ENCODE data around the gene NRXN3.
A peak's percentile ranks its signal among the peaks of the same experiment; 100 is the strongest.

NRXN3 gene

DNA sequence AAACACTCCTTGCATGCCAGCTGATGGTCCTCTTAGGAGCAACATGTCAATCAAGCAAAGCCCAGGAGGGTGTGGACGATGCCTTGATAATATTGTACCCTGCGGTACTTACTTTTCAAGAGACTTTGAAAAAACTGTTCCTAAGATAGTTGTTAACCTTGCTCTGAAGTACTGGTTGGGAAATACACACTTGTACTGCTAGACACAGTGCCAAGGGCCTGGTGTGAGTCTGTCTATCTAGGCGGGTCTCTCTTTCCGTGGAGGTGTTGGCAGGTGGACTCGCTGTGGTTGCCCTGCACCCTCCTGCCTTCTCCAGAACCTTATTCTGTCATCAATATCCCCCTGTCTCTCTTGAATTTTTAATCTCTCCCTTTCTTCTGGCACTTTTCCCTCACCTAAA lies 189.4 kb downstream of the NRXN3 start:
- no peaks in the 10 kb centered on the region for H3K9me3 Mint-ChIP-seq
- no peak for DNase-seq
- H3K36me3 Mint-ChIP-seq (ENCODE audit: low read depth), result no peaks in the 10 kb centered on the region
- TF ChIP-seq, protein P1, sequence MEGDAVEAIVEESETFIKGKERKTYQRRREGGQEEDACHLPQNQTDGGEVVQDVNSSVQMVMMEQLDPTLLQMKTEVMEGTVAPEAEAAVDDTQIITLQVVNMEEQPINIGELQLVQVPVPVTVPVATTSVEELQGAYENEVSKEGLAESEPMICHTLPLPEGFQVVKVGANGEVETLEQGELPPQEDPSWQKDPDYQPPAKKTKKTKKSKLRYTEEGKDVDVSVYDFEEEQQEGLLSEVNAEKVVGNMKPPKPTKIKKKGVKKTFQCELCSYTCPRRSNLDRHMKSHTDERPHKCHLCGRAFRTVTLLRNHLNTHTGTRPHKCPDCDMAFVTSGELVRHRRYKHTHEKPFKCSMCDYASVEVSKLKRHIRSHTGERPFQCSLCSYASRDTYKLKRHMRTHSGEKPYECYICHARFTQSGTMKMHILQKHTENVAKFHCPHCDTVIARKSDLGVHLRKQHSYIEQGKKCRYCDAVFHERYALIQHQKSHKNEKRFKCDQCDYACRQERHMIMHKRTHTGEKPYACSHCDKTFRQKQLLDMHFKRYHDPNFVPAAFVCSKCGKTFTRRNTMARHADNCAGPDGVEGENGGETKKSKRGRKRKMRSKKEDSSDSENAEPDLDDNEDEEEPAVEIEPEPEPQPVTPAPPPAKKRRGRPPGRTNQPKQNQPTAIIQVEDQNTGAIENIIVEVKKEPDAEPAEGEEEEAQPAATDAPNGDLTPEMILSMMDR (IDR thresholded peaks at IDR 0.05), result no peak
- H3K27ac Mint-ChIP-seq, result no peak overlapping the region
- peaks cover 5% of the 10 kb centered on the region for H3K4me1 Mint-ChIP-seq
- no peak overlapping the region for H3K4me3 Mint-ChIP-seq
- H3K27me3 Mint-ChIP-seq (ENCODE audit: low read depth, poor library complexity), result peaks cover 15% of the 10 kb centered on the region

DNA sequence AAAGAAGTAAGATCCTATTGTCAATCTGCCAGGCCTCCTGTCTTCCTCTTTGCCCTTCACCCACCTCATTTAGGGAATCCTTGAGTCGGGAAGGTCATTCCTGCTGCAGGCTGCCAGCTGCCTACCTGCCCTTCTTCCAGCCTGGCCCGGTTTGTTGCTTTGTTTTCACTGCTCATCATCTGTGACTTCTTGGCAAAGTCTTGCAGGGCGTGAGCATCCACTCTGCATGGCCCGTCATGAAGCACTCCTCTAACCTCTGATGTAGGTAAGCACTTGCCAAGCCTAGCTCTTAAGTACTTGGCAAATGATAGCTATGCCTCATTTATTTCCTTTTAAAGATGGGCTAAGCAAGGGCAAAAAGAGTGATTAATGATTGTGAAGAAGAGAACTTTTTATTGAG lies 192.8 kb downstream of the NRXN3 start:
- TF ChIP-seq, protein P1 (IDR thresholded peaks at IDR 0.05), result no peak
- Mint-ChIP-seq H3K36me3 (ENCODE audit: low read depth) (no peaks in the 10 kb centered on the region), H3K4me1 (no peaks in the 10 kb centered on the region), H3K9me3 (peaks cover 9% of the 10 kb centered on the region), H3K4me3 (no peak overlapping the region), H3K27ac (no peak overlapping the region), H3K27me3 (ENCODE audit: low read depth, poor library complexity) (peaks cover 8% of the 10 kb centered on the region)
- DNase-seq, result no peak

DNA sequence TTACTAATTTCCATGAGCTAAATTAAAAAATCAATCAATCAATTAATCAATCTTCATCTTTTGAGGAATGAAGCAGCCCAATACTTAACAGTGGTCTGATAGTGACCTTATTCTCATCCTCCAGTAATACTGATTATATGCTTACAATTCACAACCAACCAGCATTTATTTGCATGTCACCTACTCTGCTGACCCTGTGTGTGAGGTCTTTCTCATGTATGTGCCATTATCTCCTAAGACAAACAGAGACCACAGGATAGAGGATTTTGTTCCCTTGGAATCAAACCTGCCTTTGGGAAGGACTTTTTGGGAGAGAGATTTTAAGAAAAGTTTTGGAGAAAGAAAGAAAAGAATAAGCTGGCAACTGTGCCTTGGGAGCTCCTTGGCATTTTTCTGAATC lies 197.2 kb downstream of the NRXN3 start:
- Mint-ChIP-seq H3K27ac (no peak overlapping the region), H3K4me3 (no peak overlapping the region), H3K4me1 (no peaks in the 10 kb centered on the region), H3K9me3 (peaks cover 9% of the 10 kb centered on the region), H3K27me3 (ENCODE audit: low read depth, poor library complexity) (peaks cover 16% of the 10 kb centered on the region), H3K36me3 (ENCODE audit: low read depth) (no peaks in the 10 kb centered on the region)
- TF ChIP-seq, protein P1 (IDR thresholded peaks at IDR 0.05), result no peak
- no peak for DNase-seq

DNA sequence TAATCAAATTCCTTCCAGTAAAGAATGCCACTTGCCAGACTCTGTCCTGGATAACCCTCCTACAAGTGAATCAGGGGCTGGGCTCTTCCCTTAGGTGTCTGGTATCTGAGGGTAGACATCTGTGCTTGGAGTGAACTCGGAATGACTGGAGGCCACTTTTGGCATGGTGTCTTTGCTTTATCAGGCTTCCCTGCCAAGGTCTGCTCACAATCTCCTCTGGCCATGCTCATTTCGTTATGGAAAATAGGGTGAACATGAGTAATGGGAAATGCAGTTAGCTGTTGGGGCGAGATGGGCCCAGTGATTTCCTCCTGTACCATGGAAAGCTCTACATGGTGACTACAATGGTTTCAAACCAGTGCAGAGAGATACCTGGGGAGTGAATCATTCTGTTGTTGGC lies 212.9 kb downstream of the NRXN3 start:
- DNase-seq, result no peak
- H3K27ac Mint-ChIP-seq, result no peak overlapping the region
- H3K9me3 Mint-ChIP-seq, result no peaks in the 10 kb centered on the region
- peaks cover 14% of the 10 kb centered on the region for H3K27me3 Mint-ChIP-seq (ENCODE audit: low read depth, poor library complexity)
- TF ChIP-seq, protein P1 (IDR thresholded peaks at IDR 0.05), result no peak
- H3K4me1 Mint-ChIP-seq, result no peaks in the 10 kb centered on the region
- no peak overlapping the region for H3K4me3 Mint-ChIP-seq
- H3K36me3 Mint-ChIP-seq (ENCODE audit: low read depth), result no peaks in the 10 kb centered on the region

DNA sequence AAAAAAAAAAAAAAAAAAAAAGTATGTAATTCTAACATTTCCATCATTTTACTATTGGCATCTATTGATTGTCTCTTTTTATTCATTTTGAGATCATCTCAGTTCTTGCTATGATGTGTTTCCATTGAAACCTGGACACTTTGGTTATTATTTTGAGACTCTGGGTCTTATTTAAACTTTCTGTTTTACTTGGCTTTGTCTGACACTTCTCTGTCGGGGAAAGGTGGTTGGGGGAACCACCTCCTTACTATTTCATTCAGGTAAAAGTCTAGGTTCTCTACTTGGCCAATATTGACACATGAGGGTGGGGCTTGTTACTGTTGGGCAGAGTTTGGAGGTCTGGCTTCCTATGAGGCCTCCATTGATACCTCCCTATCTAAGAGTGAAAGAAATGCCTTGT lies 228.0 kb downstream of the NRXN3 start:
- Mint-ChIP-seq H3K9me3 (no peaks in the 10 kb centered on the region), H3K4me3 (no peak overlapping the region)

DNA sequence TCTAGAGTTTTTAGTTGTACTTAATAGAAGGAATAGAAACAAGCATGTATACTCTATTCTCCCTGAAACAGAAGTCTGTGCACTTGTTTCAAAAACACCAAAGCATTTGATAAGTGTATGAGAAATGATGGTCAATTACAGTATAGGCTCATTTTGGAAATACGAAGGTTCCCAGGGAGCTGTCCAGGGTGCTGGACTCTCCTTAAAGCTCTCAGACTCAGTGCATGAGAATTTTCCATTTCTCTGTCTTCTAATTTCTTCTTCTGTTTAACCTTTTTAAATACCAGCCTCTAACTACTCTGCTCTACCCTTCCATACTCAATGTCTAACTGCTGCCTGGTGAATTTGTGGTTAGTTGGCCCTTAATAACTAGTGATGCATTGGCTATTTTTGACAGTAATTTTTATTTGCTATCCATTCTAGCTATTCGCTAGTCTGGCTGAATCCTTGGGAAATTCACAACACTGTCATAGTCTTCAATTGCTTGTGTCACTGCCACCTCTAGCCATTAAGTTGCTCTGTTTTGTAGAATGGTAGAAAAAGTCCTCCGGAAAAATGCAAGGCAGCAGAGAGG lies 229.2 kb downstream of the NRXN3 start:
- H3K36me3 Mint-ChIP-seq (ENCODE audit: low read depth), result no peaks in the 10 kb centered on the region
- H3K4me1 Mint-ChIP-seq, result no peaks in the 10 kb centered on the region
- no peaks in the 10 kb centered on the region for H3K9me3 Mint-ChIP-seq
- peak; percentile 77 for DNase-seq
- H3K27me3 Mint-ChIP-seq (ENCODE audit: low read depth, poor library complexity), result peaks cover 33% of the 10 kb centered on the region
- TF ChIP-seq, protein P1 (IDR thresholded peaks at IDR 0.05), result no peak
- H3K4me3 Mint-ChIP-seq, result no peak overlapping the region
- H3K27ac Mint-ChIP-seq, result no peak overlapping the region

More for the DNA sequence above, 228.0 kb downstream of the NRXN3 start:
- Mint-ChIP-seq H3K27ac (no peak overlapping the region), H3K27me3 (ENCODE audit: low read depth, poor library complexity) (peaks cover 22% of the 10 kb centered on the region), H3K4me1 (no peaks in the 10 kb centered on the region), H3K36me3 (ENCODE audit: low read depth) (no peaks in the 10 kb centered on the region)
- TF ChIP-seq, protein P1 (IDR thresholded peaks at IDR 0.05), result no peak
- DNase-seq, result no peak

All from nephron progenitor cell (in vitro differentiated cells).